ENCODE measurements around the gene AQP2.

AQP2 gene

DNA sequence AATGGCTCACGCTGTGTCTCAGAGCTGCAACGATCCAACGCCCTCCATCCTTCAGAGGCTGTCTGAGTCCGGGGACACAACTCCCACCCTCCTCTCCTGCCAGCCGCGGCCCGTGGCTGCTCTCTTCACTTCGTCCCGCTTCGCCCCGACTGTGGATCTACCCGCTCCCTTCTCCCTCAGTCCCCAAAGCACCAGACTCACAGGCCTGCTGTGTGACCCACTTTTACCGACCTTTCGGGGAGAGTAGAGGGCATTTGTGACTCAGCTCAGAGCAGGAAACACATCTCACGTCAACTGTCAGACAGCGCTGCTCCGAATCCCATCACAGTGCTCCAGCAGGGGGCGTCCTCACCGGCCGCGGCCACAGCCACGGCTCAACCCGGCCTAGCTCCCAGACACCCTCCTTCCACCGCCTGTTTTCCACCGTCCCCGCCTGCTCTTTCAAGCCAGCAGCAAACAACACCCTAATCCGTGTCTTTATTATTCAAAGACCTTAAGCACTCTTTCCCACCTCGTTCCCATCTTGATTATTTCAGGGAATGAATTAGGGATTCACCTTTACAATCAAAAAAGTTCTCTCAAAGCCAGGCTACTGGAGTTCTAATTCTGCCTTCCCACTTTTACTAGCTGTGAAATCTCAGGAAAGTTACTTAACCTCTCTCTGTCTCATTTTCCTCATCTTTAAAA, 5.0 kb upstream of the AQP2 start (continued):
- TF ChIP-seq, protein P1, sequence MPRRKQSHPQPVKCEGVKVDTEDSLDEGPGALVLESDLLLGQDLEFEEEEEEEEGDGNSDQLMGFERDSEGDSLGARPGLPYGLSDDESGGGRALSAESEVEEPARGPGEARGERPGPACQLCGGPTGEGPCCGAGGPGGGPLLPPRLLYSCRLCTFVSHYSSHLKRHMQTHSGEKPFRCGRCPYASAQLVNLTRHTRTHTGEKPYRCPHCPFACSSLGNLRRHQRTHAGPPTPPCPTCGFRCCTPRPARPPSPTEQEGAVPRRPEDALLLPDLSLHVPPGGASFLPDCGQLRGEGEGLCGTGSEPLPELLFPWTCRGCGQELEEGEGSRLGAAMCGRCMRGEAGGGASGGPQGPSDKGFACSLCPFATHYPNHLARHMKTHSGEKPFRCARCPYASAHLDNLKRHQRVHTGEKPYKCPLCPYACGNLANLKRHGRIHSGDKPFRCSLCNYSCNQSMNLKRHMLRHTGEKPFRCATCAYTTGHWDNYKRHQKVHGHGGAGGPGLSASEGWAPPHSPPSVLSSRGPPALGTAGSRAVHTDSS (tag by site-specific recombination; IDR thresholded peaks at IDR 0.05) = no peak
- TF ChIP-seq ZNF404 (tag by site-specific recombination; IDR thresholded peaks at IDR 0.05) (no peak), ATF2 (tag by site-specific recombination; IDR thresholded peaks at IDR 0.05; ENCODE audit: low read depth) (no peak), ZNF416 (tag by site-specific recombination; IDR thresholded peaks at IDR 0.05) (no peak), ZNF501 (tag by site-specific recombination; IDR thresholded peaks at IDR 0.05) (peak; percentile 82; the same call in 1 of the 2 replicates)

DNA sequence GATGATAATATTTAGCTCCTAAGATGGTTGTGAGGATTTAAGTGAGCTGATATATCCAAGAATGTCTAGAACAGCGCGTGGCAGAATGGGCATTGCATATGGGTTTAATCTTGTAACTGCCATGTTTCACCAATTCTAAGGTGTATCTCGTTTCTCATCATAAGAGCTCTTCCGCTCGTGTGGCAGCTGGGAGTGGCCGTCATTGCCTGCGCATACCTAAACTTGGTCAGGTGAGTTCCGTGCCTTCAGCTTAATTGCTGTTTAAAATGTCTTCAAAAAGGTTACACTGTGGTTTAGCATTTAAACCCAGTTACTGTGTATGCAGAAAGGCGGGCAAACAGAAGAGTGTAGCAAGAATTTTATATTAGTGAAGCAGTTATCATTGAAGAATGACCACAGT, 4.5 kb upstream of the AQP2 start:
- ChIA-PET POLR2A (interaction anchor here (0.7 to 1.4 kb wide), 5 partner anchors 21 to 205 kb away, joined by 3 to 6 read pairs (median 3); partner anchors contain the start of gene TMBIM6), CTCF (interaction anchor here (0.6 to 4.0 kb wide), 49 partner anchors 8 to 321 kb away, joined by 3 to 76 read pairs (median 6); partner anchors contain the start of gene FAIM2)
- Histone ChIP-seq H3K4me1 (ENCODE audit: control insufficient read depth, insufficient read depth, low read length) (no peaks in the 10 kb centered on the region), H3K27ac (ENCODE audit: extremely low read depth, low read depth, low read length) (no peak overlapping the region), H3K36me3 (ENCODE audit: control insufficient read depth in 2 of 2, insufficient read depth in 1 of 2, low read length in 2 of 2) (no peaks in the 10 kb centered on the region), H3K9me3 (ENCODE audit: control insufficient read depth, insufficient read depth, low read depth, low read length) (no peaks in the 10 kb centered on the region), H3K4me3 (ENCODE audit: low read depth, low read length) (no peak overlapping the region)
- TF ChIP-seq ZNF132 (tag by site-specific recombination; IDR thresholded peaks at IDR 0.05; ENCODE audit: borderline replicate concordance) (no peak), ZNF324 (tag by site-specific recombination; IDR thresholded peaks at IDR 0.05) (no peak), AEBP2 (tag by site-specific recombination; IDR thresholded peaks at IDR 0.05; ENCODE audit: borderline replicate concordance) (no peak), ZNF558 (tag by site-specific recombination; IDR thresholded peaks at IDR 0.05) (no peak), ZNF707 (tag by site-specific recombination; IDR thresholded peaks at IDR 0.05) (no peak)

GRCh38 chr12:49946497-49946896, 4.0 kb upstream of the AQP2 start:
- no peak overlapping the region for H3K27ac ChIP-seq (ENCODE audit: extremely low read depth, low read depth, low read length)
- no peaks in the 10 kb centered on the region for H3K9me3 ChIP-seq (ENCODE audit: control insufficient read depth, insufficient read depth, low read depth, low read length)
- H3K36me3 ChIP-seq (ENCODE audit: control insufficient read depth in 2 of 2, insufficient read depth in 1 of 2, low read length in 2 of 2) = no peaks in the 10 kb centered on the region
- H3K4me1 ChIP-seq (ENCODE audit: control insufficient read depth, insufficient read depth, low read length) = no peaks in the 10 kb centered on the region
- ChIA-PET POLR2A (interaction anchor here (0.9 to 1.4 kb wide), 3 partner anchors 78 to 205 kb away, joined by 3 to 6 read pairs (median 3); partner anchors contain the start of gene TMBIM6), CTCF (interaction anchor here (0.6 to 4.0 kb wide), 34 partner anchors 8 to 205 kb away, joined by 3 to 76 read pairs (median 7); partner anchors contain the start of genes FAIM2 and TMBIM6)
- no peak overlapping the region for H3K4me3 ChIP-seq (ENCODE audit: low read depth, low read length)
- no peak for TF ChIP-seq ZNF335 (tag by site-specific recombination; conservative IDR thresholded peaks at IDR 0.05)
- no peak for TF ChIP-seq ZNF37A (tag by site-specific recombination; IDR thresholded peaks at IDR 0.05)
- TF ChIP-seq, protein P2, sequence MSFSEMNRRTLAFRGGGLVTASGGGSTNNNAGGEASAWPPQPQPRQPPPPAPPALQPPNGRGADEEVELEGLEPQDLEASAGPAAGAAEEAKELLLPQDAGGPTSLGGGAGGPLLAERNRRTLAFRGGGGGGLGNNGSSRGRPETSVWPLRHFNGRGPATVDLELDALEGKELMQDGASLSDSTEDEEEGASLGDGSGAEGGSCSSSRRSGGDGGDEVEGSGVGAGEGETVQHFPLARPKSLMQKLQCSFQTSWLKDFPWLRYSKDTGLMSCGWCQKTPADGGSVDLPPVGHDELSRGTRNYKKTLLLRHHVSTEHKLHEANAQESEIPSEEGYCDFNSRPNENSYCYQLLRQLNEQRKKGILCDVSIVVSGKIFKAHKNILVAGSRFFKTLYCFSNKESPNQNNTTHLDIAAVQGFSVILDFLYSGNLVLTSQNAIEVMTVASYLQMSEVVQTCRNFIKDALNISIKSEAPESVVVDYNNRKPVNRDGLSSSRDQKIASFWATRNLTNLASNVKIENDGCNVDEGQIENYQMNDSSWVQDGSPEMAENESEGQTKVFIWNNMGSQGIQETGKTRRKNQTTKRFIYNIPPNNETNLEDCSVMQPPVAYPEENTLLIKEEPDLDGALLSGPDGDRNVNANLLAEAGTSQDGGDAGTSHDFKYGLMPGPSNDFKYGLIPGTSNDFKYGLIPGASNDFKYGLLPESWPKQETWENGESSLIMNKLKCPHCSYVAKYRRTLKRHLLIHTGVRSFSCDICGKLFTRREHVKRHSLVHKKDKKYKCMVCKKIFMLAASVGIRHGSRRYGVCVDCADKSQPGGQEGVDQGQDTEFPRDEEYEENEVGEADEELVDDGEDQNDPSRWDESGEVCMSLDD (tag by site-specific recombination; IDR thresholded peaks at IDR 0.05) = no peak
- no peak for TF ChIP-seq ZNF664 (tag by site-specific recombination; IDR thresholded peaks at IDR 0.05)
- no peak for TF ChIP-seq ZNF561 (tag by site-specific recombination; IDR thresholded peaks at IDR 0.05; ENCODE audit: borderline replicate concordance)
- TF ChIP-seq SP2 (tag by site-specific recombination; IDR thresholded peaks at IDR 0.05) = no peak
- TF ChIP-seq, protein P3, sequence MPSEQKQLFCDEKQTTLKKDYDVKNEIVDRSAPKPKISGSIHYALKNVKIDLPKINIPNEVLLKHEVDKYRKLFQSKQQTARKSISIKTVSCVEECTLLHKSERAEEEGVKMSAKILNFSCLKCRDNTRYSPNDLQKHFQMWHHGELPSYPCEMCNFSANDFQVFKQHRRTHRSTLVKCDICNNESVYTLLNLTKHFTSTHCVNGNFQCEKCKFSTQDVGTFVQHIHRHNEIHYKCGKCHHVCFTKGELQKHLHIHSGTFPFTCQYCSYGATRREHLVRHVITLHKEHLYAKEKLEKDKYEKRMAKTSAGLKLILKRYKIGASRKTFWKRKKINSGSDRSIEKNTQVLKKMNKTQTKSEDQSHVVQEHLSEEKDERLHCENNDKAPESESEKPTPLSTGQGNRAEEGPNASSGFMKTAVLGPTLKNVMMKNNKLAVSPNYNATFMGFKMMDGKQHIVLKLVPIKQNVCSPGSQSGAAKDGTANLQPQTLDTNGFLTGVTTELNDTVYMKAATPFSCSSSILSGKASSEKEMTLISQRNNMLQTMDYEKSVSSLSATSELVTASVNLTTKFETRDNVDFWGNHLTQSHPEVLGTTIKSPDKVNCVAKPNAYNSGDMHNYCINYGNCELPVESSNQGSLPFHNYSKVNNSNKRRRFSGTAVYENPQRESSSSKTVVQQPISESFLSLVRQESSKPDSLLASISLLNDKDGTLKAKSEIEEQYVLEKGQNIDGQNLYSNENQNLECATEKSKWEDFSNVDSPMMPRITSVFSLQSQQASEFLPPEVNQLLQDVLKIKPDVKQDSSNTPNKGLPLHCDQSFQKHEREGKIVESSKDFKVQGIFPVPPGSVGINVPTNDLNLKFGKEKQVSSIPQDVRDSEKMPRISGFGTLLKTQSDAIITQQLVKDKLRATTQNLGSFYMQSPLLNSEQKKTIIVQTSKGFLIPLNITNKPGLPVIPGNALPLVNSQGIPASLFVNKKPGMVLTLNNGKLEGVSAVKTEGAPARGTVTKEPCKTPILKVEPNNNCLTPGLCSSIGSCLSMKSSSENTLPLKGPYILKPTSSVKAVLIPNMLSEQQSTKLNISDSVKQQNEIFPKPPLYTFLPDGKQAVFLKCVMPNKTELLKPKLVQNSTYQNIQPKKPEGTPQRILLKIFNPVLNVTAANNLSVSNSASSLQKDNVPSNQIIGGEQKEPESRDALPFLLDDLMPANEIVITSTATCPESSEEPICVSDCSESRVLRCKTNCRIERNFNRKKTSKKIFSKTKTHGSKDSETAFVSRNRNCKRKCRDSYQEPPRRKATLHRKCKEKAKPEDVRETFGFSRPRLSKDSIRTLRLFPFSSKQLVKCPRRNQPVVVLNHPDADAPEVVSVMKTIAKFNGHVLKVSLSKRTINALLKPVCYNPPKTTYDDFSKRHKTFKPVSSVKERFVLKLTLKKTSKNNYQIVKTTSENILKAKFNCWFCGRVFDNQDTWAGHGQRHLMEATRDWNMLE (tag by site-specific recombination; conservative IDR thresholded peaks at IDR 0.05; ENCODE audit: low read depth) = no peak
- TF ChIP-seq ZIC2 (tag by site-specific recombination; IDR thresholded peaks at IDR 0.05) = no peak
